ENCODE data around the gene CENPVL1. TPM values are rescaled to one million over a fixed set of nuclear protein-coding genes. Genes with fewer than 3 reads are reported as not detected.

Gene CENPVL1
- total RNA-seq, 1 donor from 2014 or later = not detected

GRCh38 chrX:51759055-51759839, 48.9 kb downstream of the CENPVL1 start:
- DNase-seq (ENCODE audit: low spot score in 2 of 2) = no peak
- H3K9me3 ChIP-seq = no peaks in the 10 kb centered on the region
- no peaks in the 10 kb centered on the region for H3K4me1 ChIP-seq
- H3K27ac ChIP-seq = no peak overlapping the region
- no peak overlapping the region for H3K4me3 ChIP-seq
- H3K36me3 ChIP-seq = no peaks in the 10 kb centered on the region
- TF ChIP-seq CTCF (IDR thresholded peaks at IDR 0.05) = no peak
- H3K27me3 ChIP-seq = no peaks in the 10 kb centered on the region
- intact Hi-C loops (cut with DNase I) = no loop called here

- no peaks in the 10 kb centered on the region for H3K27me3 ChIP-seq
- intact Hi-C loops (cut with DNase I) = no loop called here
- no peak overlapping the region for H3K27ac ChIP-seq
- H3K4me3 ChIP-seq = no peak overlapping the region
- no peak for TF ChIP-seq CTCF (IDR thresholded peaks at IDR 0.05)
- no peak for DNase-seq (ENCODE audit: low spot score in 2 of 2)
- H3K36me3 ChIP-seq = no peaks in the 10 kb centered on the region
- no peaks in the 10 kb centered on the region for H3K9me3 ChIP-seq
- no peaks in the 10 kb centered on the region for H3K4me1 ChIP-seq
These were observed 50.3 kb downstream of the CENPVL1 start for GRCh38 chrX:51760657-51761056.

Other genes with a start within 250 kb of the CENPVL1 start
- 1.7 TPM for gene NUDT11, start 213.9 kb upstream of the CENPVL1 start, total RNA-seq
- gene CENPVL3, start 91.6 kb upstream of the CENPVL1 start, total RNA-seq = not detected
- gene CENPVL2, start 27.7 kb upstream of the CENPVL1 start, total RNA-seq = not detected
- 2.9 TPM for gene GSPT2, start 32.9 kb downstream of the CENPVL1 start, total RNA-seq
- 74.5 TPM for gene MAGED1, start 183.1 kb downstream of the CENPVL1 start, total RNA-seq